ENCODE measurements around the gene SLC17A7.

Gene SLC17A7

GRCh38 chr19:49445997-49446396 lies 4.7 kb upstream of the SLC17A7 start:
- TF ChIP-seq FOXP2 (optimal IDR thresholded peaks at IDR 0.05; ENCODE audit: borderline replicate concordance, extremely low read depth, extremely low read length, insufficient read depth) (no peak), TAF1 (IDR thresholded peaks at IDR 0.05; ENCODE audit: borderline replicate concordance, insufficient read depth, low read length) (no peak), REST (IDR thresholded peaks at IDR 0.05; ENCODE audit: insufficient read depth in 1 of 2, low read depth in 2 of 2, low read length in 2 of 2) (no peak), POLR2AphosphoS5 (IDR thresholded peaks at IDR 0.05; ENCODE audit: low read depth, low read length) (no peak), SIN3A (IDR thresholded peaks at IDR 0.05; ENCODE audit: borderline replicate concordance, insufficient read depth, low read length) (no peak)

- TF ChIP-seq TAF1 (IDR thresholded peaks at IDR 0.05; ENCODE audit: borderline replicate concordance, insufficient read depth, low read length) (no peak), SIN3A (IDR thresholded peaks at IDR 0.05; ENCODE audit: borderline replicate concordance, insufficient read depth, low read length) (no peak), FOXP2 (optimal IDR thresholded peaks at IDR 0.05; ENCODE audit: borderline replicate concordance, extremely low read depth, extremely low read length, insufficient read depth) (no peak), REST (IDR thresholded peaks at IDR 0.05; ENCODE audit: insufficient read depth in 1 of 2, low read depth in 2 of 2, low read length in 2 of 2) (0 out of 4 replicates have a peak, but pooled peaks of 1 of the 2 experiments have one; percentile 39), POLR2AphosphoS5 (IDR thresholded peaks at IDR 0.05; ENCODE audit: low read depth, low read length) (no peak)
These were observed 2.2 kb upstream of the SLC17A7 start for GRCh38 chr19:49443366-49444099.

GRCh38 chr19:49442771-49443365 lies 1.5 kb upstream of the SLC17A7 start:
- TF ChIP-seq REST (IDR thresholded peaks at IDR 0.05; ENCODE audit: insufficient read depth in 1 of 2, low read depth in 2 of 2, low read length in 2 of 2) (no peak), SIN3A (IDR thresholded peaks at IDR 0.05; ENCODE audit: borderline replicate concordance, insufficient read depth, low read length) (no peak), TAF1 (IDR thresholded peaks at IDR 0.05; ENCODE audit: borderline replicate concordance, insufficient read depth, low read length) (no peak), FOXP2 (optimal IDR thresholded peaks at IDR 0.05; ENCODE audit: borderline replicate concordance, extremely low read depth, extremely low read length, insufficient read depth) (no peak), POLR2AphosphoS5 (IDR thresholded peaks at IDR 0.05; ENCODE audit: low read depth, low read length) (no peak)

GRCh38 chr19:49442354-49442753 lies 1.0 kb upstream of the SLC17A7 start:
- TF ChIP-seq POLR2AphosphoS5 (IDR thresholded peaks at IDR 0.05; ENCODE audit: low read depth, low read length) (no peak), FOXP2 (optimal IDR thresholded peaks at IDR 0.05; ENCODE audit: borderline replicate concordance, extremely low read depth, extremely low read length, insufficient read depth) (no peak), TAF1 (IDR thresholded peaks at IDR 0.05; ENCODE audit: borderline replicate concordance, insufficient read depth, low read length) (no peak), SIN3A (IDR thresholded peaks at IDR 0.05; ENCODE audit: borderline replicate concordance, insufficient read depth, low read length) (no peak), REST (IDR thresholded peaks at IDR 0.05; ENCODE audit: insufficient read depth in 1 of 2, low read depth in 2 of 2, low read length in 2 of 2) (no peak)

Data from PFSK-1 (cell line).